ENCODE data around the gene LRRC31. TPM values are rescaled to one million over a fixed set of nuclear protein-coding genes. Genes with fewer than 3 reads are reported as not detected.

Gene LRRC31
- total and polyA plus RNA-seq, 2 donors (not counting 1 experiment from before 2014, with no cell fraction given), result not detected

DNA sequence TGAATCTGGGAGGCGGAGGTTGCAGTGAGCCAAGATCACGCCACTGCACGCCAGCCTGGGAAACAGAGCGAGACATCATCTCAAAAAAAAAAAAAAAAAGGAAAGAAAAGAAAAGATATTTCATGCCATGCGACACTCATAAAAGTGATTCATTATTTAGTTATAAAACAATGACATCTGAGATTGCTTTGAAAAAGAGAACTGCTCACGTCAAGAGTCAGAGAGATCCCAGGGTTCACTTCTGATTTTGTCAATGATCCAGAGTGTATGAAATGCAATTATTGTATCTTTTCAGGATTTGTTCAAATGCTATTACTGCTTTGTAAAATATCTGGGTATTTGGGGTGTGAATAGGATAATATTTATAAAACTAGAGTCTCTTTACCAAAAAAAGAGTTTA lies 35.7 kb upstream of the LRRC31 start:
- TF ChIP-seq CTCF (conservative IDR thresholded peaks at IDR 0.05 in 1 of 2, IDR thresholded peaks at IDR 0.05 in 1 of 2; ENCODE audit: low read depth in 1 of 2, low read length in 2 of 2) (no peak), EZH2 (IDR thresholded peaks at IDR 0.05; ENCODE audit: low read length, missing control alignments) (no peak)
- H3K4me3 ChIP-seq (replicated peaks in 1 of 4; ENCODE audit: control extremely low read depth in 1 of 4, insufficient read depth in 1 of 4, low read depth in 3 of 4, low read length in 4 of 4), result no peak overlapping the region
- no peaks in the 10 kb centered on the region for H3K36me3 ChIP-seq (ENCODE audit: control insufficient read depth, insufficient read depth, low read length)
- no peak overlapping the region for H3K4me2 ChIP-seq (ENCODE audit: extremely low read depth, insufficient read depth, low read length)
- no peak overlapping the region for H3K9ac ChIP-seq (ENCODE audit: insufficient read depth, low read length)
- no peak overlapping the region for H3K27ac ChIP-seq (ENCODE audit: insufficient read depth, low read length)
- no peak overlapping the region for H2AFZ ChIP-seq (ENCODE audit: low read length)
- no peaks in the 10 kb centered on the region for H3K9me3 ChIP-seq (ENCODE audit: control insufficient read depth, insufficient read depth, low read depth, low read length)
- H3K27me3 ChIP-seq (ENCODE audit: control insufficient read depth, insufficient read depth, low read length), result no peaks in the 10 kb centered on the region
- no peaks in the 10 kb centered on the region for H3K79me2 ChIP-seq (ENCODE audit: control insufficient read depth, insufficient read depth, low read length)
- no peaks in the 10 kb centered on the region for H3K4me1 ChIP-seq (ENCODE audit: control insufficient read depth, extremely low read depth, insufficient read depth, low read length)
- no peaks in the 10 kb centered on the region for H4K20me1 ChIP-seq (ENCODE audit: control insufficient read depth, extremely low read depth, insufficient read depth, low read length)
- no peak for DNase-seq (ENCODE audit: low read depth in 2 of 2)

DNA sequence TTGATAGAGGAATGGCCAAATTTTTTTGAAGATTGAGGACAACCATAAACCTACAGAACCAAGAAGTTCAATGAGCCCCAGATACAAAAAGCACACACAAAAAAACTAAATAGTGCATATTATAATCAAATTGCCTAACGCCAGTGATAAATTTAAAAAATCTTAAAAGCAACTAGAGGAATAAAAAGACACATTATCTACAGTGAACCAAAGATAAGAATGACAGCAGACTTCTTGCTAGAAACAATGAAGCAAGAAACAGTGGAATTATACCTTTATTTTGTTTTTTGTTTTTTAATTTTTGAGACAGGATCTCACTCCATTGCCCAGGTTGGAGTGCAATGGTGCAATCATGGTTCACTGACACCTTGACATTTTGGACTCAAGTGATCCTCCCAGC lies 31.7 kb upstream of the LRRC31 start:
- DNase-seq (ENCODE audit: low read depth in 2 of 2), result no peak
- no peak for TF ChIP-seq EZH2 (IDR thresholded peaks at IDR 0.05; ENCODE audit: low read length, missing control alignments)
- no peak for TF ChIP-seq CTCF (conservative IDR thresholded peaks at IDR 0.05 in 1 of 2, IDR thresholded peaks at IDR 0.05 in 1 of 2; ENCODE audit: low read depth in 1 of 2, low read length in 2 of 2)

DNA sequence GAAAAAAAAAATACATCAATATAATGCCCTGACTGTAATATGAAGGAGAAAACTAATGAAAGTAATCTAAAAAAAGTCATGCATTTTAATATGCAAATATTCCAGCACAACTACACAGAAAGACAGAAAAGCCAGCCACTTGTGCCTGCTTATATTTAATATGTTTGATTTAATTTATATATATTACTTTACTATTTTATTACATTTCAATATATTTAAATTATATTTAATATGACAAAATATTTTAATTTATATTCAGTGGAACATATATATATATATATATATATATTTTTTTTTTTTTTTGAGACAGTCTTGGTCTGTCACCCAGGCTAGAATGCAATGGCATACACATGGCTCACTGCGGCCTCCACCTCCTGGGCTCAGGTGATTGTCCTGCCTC lies 27.5 kb upstream of the LRRC31 start:
- no peak overlapping the region for H2AFZ ChIP-seq (ENCODE audit: low read length)
- H3K4me3 ChIP-seq (replicated peaks in 1 of 4; ENCODE audit: control extremely low read depth in 1 of 4, insufficient read depth in 1 of 4, low read depth in 3 of 4, low read length in 4 of 4), result no peak overlapping the region
- H3K9me3 ChIP-seq (ENCODE audit: control insufficient read depth, insufficient read depth, low read depth, low read length), result no peaks in the 10 kb centered on the region
- H3K27ac ChIP-seq (ENCODE audit: insufficient read depth, low read length), result no peak overlapping the region
- TF ChIP-seq CTCF (conservative IDR thresholded peaks at IDR 0.05 in 1 of 2, IDR thresholded peaks at IDR 0.05 in 1 of 2; ENCODE audit: low read depth in 1 of 2, low read length in 2 of 2) (no peak), EZH2 (IDR thresholded peaks at IDR 0.05; ENCODE audit: low read length, missing control alignments) (no peak)
- no peaks in the 10 kb centered on the region for H3K4me1 ChIP-seq (ENCODE audit: control insufficient read depth, extremely low read depth, insufficient read depth, low read length)
- H3K27me3 ChIP-seq (ENCODE audit: control insufficient read depth, insufficient read depth, low read length), result no peaks in the 10 kb centered on the region
- no peaks in the 10 kb centered on the region for H4K20me1 ChIP-seq (ENCODE audit: control insufficient read depth, extremely low read depth, insufficient read depth, low read length)
- no peaks in the 10 kb centered on the region for H3K36me3 ChIP-seq (ENCODE audit: control insufficient read depth, insufficient read depth, low read length)
- no peak for DNase-seq (ENCODE audit: low read depth in 2 of 2)
- no peaks in the 10 kb centered on the region for H3K79me2 ChIP-seq (ENCODE audit: control insufficient read depth, insufficient read depth, low read length)
- no peak overlapping the region for H3K4me2 ChIP-seq (ENCODE audit: extremely low read depth, insufficient read depth, low read length)
- no peak overlapping the region for H3K9ac ChIP-seq (ENCODE audit: insufficient read depth, low read length)

More for the DNA sequence above, 31.7 kb upstream of the LRRC31 start:
- Histone ChIP-seq H3K4me2 (ENCODE audit: extremely low read depth, insufficient read depth, low read length) (no peak overlapping the region), H3K4me1 (ENCODE audit: control insufficient read depth, extremely low read depth, insufficient read depth, low read length) (no peaks in the 10 kb centered on the region), H2AFZ (ENCODE audit: low read length) (no peak overlapping the region), H4K20me1 (ENCODE audit: control insufficient read depth, extremely low read depth, insufficient read depth, low read length) (no peaks in the 10 kb centered on the region), H3K79me2 (ENCODE audit: control insufficient read depth, insufficient read depth, low read length) (no peaks in the 10 kb centered on the region), H3K27me3 (ENCODE audit: control insufficient read depth, insufficient read depth, low read length) (no peaks in the 10 kb centered on the region), H3K9ac (ENCODE audit: insufficient read depth, low read length) (no peak overlapping the region), H3K4me3 (replicated peaks in 1 of 4; ENCODE audit: control extremely low read depth in 1 of 4, insufficient read depth in 1 of 4, low read depth in 3 of 4, low read length in 4 of 4) (no peak overlapping the region), H3K36me3 (ENCODE audit: control insufficient read depth, insufficient read depth, low read length) (no peaks in the 10 kb centered on the region), H3K27ac (ENCODE audit: insufficient read depth, low read length) (no peak overlapping the region), H3K9me3 (ENCODE audit: control insufficient read depth, insufficient read depth, low read depth, low read length) (no peaks in the 10 kb centered on the region)
